Activated CD8-positive, alpha-beta memory T cell treated with anti-CD3 and anti-CD28 coated beads for 4 hours (primary cell): ENCODE measurements around the gene ZNRF1.

Experiments used
- DNase-seq, 2 donors: peaks; one replicate each; pipeline ENCODE4 v3.0.0-alpha.2; 2020; ENCODE audit warnings: low read depth in 2 of 2

Gene ZNRF1

DNA sequence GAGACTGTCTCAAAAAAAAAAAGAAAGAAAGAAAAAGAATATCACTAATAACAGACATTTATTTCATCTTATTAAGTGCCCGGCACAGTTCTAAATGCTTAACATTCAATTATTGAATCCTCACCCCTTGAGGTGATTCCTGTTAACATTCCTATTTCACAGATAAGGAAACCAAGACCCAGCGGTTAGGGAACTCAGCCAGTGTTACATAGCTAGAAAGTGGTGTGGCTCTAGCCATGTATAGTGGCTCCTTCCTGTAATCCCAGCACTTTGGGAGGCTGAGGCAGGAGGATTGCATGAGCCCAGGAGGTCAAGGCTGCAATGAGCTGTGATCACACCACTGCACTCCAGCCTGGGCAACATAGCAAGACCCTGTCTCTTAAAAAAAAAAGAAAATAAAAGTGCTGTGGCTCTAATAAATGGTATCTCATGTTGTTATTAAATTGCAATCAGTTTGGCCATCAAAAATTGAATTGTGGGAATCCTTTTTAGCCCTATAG lies 28.1 kb downstream of the ZNRF1 start:
- no peak for DNase-seq

DNA sequence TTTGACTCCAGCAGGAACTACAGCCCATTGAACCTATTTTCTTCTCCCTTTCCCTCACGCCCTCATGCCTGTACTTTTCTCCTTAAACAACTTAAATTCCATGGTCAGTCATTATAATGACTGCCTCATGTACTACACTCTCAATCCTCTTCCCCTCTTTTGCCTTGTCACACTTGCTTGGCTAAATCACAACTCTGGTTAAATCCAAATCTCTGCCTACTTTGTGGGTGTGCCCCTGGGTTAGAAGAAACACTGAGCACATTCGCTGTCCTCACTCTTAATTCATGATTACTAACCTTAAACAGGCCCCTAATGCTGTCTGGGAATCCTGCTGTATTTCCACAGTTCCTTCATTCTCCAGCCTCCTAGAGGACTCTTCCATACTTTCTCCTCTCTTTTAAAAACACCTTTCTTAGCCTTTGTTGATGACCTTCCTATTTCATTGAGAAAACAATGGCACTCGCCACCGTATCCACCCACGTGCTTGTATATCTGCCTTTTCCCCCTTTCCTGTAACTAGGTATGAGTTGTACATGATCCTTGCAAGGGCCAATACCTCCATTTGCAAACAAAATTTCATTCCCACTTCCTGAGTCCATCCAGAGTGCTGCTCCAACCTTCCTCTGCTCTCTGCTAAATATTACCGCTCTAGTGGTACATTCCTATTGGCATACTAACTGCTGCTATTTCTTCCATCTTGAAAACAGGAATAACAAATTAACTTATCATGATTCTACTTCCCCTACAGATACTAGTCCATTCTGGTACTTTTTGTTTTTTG lies 28.9 kb downstream of the ZNRF1 start:
- DNase-seq, result no peak

DNA sequence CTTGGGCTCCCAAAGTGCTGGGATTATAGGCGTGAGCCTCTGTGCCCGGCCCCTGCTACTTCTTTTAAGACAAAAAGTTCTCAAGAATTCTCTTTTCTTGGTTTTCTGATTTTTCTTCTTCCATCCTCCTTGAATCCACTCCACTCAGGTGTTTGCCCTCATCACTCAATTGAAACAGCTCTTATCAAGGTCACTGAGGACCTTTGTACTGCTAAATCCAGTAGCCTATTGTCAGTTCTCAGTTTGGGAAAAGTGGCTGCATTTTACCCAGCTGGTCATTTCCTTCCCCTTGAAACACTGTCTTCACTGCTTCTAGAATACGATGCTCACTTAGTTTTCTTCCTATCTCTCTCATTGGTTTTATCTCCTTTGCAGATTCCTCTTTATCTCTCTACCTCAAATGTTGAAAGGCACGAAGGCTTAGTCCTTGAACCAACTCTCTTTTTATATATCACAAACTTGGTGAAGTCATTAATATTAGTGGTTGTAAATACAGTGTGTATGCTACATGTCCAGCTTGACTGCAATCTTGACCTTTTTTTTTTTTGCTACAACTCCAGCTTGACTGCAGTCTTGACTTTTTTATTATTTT lies 29.8 kb downstream of the ZNRF1 start:
- no peak for DNase-seq

DNA sequence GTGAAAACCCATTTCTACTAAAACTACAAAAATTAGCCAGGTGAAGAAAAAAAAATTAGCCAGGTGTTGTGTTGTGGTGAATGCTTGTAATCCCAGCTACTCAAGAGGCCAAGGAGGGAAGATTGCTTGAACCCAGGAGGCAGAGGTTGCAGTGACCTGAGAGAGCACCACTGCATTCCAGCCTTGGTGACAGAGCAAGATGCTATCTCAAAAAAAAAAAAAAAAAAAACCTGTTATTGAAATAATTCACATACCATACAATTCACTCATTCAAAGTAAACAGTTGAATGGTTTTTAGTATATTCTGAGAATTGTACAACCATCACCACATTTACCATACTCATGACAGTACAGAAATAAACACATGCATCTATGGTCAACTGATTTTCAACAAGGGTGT lies 31.0 kb downstream of the ZNRF1 start:
- no peak for DNase-seq

DNA sequence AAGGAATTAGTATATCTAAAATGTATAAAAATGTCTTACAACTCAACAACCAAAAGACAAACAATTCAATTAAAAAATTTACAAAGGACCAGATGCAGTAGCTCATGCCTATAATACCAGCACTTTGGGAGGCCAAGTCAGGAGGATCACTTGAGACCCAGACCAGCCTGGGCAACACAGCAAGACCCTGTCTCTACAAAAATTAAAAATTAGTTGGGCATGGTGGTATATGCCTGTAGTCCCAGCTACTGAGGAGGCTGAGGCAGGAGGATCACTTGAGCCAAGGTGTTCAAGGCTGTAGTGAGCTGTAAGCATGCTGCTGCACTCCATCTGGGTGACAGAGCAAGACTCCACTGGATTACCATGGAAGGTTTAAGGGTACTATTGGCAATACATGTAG lies 33.8 kb downstream of the ZNRF1 start:
- DNase-seq, result no peak

DNA sequence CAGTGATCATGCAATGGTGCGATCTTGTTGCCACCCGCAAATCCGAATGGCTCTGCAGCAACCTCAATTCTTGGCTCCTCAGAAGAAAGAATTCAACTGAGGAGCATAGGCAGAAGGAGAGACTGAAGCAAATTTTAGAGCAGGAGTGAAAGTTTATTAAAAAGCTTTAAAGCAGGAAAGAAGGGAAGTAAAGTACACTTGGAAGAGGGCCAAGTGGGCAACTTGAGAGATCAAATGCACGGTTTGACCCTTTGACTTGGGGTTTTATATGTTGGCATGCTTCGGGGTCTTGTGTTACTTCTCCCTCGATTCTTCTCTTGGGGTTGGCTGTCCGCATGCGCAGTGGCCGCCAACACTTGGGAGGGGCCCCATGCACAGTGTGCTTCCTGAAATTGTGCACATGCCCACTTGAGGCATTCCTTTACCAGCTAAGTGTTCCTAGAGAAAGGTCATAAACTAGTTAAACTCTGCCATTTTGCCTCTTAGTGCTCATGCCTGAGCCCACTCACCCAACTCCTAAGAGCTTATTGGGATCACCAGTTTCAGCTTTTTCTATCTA lies 36.7 kb downstream of the ZNRF1 start:
- DNase-seq, result no peak

DNA sequence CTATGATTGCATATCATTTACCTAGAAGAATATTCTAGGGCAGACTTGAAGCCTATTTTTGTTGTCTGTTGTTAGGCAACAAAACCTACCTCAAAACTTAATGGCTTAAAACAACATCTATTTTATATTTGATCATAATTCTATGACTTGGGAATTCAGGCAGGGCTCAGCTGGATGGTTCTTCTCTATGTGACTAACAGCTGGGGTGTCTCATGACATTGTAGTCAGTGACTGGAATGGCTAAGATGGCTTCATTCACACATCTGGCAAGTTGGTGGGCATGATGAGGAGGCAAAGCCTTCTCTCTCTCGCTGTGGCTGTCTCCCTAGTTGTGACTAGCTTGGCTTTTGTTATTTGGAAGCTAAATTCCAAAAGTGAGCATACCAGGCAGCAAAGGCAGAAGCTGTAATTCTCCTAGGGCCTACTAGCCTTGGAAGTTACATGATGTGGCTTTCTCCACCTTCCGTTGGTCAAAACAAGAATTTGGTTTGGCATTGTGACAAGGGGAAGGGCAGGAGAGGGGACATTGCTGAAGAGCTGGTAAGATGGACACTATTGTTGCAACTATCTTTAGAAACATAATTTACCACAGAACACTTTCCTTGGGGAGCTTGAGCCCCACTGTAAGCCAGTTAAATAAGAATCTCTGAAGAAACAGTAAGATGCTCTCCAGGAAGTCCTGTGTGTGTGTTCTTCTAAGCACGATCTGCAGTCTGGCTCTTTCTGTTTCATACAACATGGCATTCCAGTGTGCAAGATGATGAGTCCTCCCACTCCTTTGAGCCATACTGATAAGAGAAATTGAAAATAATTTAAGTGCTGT lies 39.4 kb downstream of the ZNRF1 start:
- DNase-seq, result no peak

DNA sequence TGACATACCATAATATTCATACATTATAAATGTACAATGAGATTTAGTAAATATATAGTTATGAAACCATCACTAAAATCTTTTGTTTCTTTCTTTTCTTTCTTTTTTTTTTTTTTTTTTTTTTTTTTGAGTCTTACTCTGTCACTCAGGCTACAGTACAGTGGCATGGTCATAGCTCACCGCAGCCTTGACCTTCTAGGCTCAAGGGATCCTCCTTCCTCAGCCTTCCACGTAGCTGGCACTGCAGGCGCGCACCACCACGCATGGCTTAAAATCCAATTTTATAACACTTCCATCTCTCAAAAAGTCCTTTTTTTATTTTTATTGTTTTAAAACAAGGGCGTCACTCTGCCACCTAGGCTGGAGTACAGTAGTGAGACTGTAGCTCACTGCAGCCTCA lies 41.1 kb downstream of the ZNRF1 start:
- no peak for DNase-seq

DNA sequence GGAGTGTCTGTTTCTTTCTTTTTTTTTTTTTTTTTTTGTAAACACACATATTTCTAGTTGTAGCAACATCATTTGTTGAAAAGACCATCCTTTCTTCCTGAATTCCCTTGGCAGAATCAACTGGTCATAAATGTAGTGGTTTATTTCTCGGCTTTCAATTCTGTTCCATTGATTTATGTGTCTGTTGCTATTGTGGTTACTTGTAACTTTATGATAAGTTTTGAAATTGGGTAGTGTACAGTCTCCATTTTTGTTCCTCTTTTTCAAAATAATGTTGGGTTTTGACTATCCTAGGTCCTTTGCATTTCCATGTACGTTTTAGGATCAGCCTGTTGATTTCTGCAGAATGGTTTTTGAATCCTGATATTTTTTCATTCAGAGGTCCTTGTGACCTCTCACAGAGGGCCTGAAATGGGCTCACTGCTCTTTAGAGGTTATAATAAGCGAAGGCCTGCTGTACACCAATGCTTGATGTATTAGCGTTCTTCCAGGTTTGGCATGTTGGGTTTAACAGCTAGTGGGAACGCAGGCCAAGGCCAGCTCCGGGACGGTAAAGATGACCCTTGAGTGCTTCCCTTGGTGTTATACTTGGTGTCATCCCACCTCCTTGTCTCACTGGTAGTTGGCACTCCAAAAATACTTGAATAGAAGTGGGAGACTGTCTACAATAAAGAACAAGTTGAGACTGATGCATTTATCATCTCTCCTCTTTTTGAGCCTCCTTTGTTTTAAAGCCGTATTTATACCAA lies 43.8 kb downstream of the ZNRF1 start:
- no peak for DNase-seq

DNA sequence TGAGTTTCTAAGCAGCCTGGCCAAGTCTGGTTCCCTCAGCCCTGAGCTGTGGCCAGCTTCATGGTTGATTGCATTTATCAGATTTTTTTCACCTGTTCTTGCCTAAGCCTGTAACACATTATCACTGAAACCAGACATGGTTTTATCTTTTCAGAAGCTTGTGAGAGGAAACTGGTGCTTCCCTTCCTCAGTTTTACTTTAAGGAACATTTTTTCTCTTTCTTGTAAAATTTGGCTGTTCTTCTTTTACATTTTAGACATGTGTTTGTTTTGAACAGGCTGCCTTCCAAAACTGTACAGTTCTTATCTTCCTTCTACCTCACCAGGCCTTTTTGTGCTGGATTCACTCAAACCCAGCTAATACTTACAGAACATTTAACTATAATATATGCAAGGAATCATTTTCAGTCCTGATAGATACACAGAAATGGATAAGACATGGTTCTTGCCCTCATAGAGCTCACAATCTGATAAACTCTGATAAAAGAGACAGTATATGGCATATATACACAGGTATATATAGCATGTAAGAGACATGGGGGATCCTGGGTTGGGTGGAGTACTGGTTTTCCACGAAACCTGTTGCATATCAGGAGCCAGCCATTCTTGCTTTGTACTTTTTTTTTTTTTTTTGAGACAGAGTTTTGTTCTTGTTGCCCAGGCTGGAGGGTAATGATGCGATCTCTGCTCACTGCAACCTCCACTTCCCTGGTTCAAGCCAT lies 44.5 kb downstream of the ZNRF1 start:
- DNase-seq, result no peak

DNA sequence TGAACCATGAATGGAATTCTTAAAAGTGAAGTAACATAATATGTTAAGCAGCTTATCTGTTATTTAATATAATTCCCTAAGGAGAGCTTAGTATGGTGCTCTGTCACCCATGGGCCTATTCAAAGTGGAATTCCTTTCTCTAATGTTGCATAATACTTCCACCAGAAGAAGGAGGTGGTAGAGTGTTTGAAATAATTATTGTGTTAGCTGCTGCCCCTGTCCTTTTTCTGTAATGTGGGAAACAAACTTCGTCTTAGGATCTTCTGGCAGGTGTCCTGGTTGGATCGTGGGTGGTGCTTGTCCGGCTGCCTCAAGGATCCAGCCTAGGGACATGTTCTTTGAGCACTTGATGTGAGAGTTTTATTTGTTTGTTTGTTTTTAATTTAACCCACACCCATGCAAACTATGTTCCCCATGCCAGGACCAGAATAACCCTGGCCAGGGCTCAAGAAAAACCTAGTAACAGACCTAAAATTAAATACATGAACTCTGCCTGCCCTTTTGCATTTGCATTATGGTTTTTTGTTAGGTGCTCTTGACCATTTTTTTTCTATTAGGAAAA lies 46.1 kb downstream of the ZNRF1 start:
- no peak for DNase-seq

DNA sequence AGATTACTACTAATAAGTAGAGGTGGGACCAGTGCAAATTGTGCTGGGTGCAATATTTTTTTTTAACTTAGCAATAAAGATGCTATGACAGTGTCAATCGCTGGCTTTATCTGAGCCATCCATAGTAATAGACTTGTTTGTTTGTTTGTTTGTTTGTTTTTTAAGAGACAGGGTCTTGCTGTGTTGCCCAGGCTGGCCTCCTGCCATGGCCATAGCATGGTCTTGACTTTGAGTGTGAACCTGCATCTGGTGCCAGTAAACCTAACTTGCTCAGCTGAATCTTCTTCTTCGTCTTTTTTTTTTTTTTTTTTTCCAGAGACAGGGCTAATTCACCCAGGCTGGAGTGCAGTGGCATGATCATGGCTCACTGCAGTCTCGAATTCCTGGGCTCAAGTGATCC lies 46.6 kb downstream of the ZNRF1 start:
- DNase-seq, result no peak

DNA sequence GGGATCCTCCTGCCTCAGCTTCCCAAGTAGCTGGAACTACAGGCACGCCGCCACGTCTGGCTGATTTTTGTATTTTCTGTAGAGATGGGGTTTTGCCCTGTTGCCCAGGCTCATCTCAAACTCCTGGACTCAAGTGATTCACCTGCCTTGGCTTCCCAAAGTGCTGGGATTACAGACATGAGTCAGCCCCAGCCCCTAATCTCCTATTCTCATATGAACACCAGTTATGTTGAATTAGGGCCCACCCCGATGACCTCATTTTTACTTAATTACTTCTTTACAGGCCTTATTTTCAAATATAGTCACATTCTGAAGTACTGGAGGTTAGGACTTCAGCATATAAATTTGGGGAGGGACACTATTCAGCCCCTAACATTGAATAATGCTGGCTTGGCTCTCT lies 49.2 kb downstream of the ZNRF1 start:
- no peak for DNase-seq

DNA sequence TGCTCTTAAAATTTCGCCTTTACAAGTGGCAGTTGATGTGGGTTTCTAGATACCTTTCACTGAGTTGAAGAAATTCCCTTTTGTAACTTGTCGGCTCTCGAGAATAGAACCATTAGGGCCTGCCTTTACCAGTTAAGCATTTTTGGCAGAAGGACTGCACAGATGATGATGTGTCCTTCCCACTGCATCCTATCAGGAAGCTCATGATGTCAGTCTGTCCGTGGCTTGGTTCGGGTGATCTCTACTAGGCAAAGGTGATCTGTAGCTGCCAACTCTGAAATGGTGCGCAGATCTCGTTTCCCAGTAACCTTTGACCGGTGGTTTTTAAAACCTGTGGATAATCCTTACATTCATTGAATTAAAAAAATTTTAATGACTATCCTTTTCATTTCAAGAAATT lies 49.7 kb downstream of the ZNRF1 start:
- no peak for DNase-seq

DNA sequence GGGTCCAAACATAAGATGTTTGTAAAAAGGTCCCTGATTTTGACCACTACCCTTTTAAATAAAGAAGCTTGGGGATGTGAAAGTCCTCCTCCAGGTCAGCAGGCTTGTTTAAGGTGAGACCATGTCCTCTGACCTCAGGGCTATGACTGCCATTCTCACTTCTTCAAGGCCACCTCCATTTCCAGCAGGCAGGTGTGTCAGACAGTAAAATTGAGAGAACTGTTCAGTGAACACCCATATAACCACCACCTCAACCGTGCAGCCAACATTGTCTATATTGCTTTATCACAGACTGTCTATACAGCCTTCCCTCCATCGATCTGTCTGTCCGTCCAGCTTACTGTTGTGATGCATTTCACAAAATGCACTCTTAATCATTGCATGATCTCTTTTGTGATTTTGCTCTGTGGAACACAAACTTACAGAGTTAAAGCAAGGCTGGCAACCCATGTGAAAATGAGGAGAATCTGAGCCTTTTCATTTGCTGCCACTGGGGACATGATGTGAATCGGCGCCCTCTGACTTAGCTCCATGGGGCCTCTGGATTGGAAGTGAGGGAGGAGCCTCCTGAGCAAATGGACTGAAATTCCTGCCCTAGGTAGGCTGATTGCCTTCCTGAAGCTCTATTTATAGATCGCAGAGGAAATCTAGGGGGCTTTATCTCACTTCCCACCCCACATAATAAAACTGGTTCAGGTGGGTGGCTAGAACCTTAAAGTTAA lies 53.8 kb downstream of the ZNRF1 start:
- DNase-seq, result no peak

DNA sequence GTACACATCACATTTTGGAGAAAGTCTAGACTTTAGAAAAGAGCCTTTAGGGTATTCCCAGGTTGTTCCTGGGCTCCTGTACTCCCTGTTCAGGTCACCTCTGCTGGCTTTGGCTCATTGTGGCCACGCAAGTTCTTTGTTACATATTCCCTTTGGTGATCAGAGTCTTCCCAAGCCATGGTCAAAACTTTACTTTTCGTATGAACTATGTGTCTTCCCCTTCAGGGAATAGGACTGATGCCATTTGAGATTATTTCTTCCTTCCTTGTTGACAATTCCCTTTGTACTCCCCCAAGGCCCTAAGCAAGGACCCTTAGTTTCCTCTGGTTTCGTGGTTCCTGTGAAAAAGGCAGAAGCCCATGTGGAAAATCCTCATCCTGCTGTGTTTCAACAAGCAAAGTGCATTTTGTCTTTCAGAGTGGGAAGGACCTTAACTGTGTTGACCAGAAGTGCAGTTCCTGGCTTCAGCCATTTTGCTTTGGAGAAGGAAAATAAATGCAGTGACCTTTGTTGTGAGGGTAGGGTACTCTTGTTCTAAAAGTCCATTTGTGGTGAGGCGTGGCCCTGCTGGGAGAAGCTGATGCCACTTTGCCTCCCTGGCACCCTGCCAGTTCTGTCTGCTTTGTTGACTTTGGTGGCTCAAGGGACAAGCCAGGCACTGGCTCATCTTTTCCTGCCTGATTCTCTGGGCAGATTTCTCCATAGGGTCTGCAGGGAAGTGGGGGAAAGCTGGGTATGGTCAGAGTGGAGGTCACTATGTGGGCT lies 55.1 kb downstream of the ZNRF1 start:
- no peak for DNase-seq

DNA sequence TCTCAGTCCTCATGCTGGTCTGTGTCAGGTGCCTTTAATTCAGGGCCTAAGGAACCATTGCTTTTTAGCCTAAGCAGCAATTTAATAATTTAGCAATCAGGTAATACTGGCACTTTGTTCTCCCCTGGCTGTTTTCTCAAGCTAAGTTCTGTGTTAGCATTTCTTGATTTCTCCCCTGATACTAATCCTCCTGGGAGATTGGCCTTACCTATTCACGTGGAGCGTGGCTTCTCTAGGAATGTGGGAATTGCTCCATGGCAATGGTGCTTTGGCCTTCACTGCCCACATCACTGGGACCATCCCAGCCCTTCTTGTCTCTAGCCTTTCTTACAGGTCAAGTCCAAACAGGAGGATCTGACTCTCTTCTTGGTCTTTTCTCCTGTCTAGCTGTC lies 55.7 kb downstream of the ZNRF1 start:
- DNase-seq, result no peak

DNA sequence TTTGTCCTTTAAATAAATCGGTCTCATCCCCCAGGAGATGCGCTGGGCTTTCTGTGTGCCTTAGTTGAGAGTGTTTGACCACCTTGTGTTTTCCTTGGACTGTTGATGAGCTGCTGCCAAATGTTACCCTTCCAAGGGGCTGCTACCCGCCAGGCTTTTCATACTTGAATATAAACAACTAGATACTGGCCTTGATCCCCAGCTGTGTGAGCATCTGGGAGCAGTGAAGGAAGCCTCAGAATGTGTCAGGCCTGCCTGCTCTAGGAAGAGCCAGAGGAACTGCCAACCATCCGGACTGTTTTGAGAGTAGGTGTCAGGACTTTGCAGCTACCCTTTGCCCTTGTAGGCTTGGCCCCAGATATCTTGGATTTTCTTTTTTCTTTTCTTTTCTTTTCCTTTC lies 60.0 kb downstream of the ZNRF1 start:
- no peak for DNase-seq

DNA sequence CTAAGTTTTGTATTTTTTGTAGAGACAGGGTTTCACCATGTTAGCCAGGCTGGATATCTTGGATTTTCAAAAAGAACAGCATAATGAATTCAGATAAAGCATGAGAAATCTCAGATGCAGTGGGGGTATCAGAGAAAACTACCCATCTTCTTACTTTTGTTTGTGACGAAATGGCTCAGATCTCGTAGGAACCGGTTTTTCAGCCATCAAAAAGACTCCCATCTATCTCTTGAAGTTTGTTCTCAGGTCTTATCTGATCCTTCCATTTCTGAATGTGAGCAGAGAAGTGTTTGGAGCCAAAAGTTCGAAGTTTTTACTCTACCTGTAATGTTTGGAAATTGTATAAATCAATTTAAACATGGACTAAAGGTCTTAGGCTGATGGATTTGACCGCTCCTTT lies 60.6 kb downstream of the ZNRF1 start:
- DNase-seq, result no peak
